ENCODE results near the gene GAD1.

DNA sequence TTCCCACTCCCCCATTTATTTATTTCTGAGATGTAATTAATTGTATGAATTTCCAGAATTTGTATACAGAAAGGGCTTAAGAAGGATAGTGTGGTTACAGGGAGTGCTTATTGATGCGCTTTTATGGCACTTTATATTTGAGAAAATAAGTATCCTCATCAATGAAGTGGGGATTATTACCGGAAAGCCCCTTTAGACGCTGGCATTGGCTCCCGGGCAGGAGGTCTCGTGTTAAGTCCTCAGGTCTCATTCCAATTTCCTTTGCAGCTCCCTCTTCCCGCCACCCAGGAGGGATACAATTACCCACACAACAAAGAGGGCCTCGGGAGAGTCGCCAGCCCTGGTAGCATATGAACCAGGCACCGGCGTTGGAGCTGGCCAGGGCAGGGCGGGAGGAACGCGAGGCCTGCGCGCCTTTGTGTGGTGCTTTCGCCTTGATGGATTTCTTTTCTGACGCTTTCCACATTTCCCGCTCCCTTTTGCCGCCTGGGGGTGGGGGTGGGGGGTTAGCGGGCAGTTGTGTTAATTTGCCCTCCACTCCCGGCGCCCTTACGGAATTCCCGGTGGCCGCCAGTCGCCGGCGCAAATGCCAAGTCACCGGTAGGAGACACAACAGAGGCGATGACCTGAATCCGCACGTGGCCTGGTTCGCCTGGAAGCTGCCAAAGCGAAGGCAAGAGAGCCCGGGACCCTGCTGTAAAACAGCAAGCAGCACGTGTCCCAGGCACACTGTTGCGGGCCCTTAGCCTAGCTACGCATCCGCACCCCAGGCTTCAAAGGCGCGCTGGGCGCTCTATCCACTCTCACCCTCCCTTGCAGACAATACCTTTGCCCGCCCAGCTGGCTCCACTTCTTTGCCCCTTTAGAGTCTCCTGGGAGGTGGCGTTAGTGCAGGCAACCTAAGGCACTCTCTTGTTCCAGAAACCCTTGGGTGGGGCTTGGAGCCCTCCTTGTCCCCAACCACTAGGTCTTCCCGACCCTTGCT, 3.3 kb downstream of the GAD1 start:
- TF ChIP-seq, protein P1, sequence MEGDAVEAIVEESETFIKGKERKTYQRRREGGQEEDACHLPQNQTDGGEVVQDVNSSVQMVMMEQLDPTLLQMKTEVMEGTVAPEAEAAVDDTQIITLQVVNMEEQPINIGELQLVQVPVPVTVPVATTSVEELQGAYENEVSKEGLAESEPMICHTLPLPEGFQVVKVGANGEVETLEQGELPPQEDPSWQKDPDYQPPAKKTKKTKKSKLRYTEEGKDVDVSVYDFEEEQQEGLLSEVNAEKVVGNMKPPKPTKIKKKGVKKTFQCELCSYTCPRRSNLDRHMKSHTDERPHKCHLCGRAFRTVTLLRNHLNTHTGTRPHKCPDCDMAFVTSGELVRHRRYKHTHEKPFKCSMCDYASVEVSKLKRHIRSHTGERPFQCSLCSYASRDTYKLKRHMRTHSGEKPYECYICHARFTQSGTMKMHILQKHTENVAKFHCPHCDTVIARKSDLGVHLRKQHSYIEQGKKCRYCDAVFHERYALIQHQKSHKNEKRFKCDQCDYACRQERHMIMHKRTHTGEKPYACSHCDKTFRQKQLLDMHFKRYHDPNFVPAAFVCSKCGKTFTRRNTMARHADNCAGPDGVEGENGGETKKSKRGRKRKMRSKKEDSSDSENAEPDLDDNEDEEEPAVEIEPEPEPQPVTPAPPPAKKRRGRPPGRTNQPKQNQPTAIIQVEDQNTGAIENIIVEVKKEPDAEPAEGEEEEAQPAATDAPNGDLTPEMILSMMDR (IDR thresholded peaks at IDR 0.05): no peak
- TF ChIP-seq POLR2A (IDR thresholded peaks at IDR 0.05): no peak
